HepG2 (cell line): ENCODE data around the gene ZNF747. TPM values are rescaled to one million over a fixed set of nuclear protein-coding genes. Genes with fewer than 3 reads are reported as not detected.

Experiments used
- ARHGAP35 ChIP-seq: sonication (generic); formaldehyde crosslinking; IDR thresholded peaks from 2 replicates; pipeline ENCODE4 v1.9.0; 2022; ENCODE audit warnings: mild to moderate bottlenecking, inconsistent platforms, moderate library complexity, missing genetic modification reagents, borderline replicate concordance
- BCL3 ChIP-seq: sonication (generic); formaldehyde crosslinking; IDR thresholded peaks from 2 replicates; pipeline ENCODE4 v1.5.1; 2020; ENCODE audit warnings: mild to moderate bottlenecking, missing genetic modification reagents, moderate library complexity
- FOXO4 ChIP-seq: sonication (generic); formaldehyde crosslinking; conservative IDR thresholded peaks from 2 replicates; pipeline ENCODE4 v1.8.1; 2023; ENCODE audit warnings: missing genetic modification reagents
- RXRA ChIP-seq: sonication (generic); formaldehyde crosslinking; IDR thresholded peaks from 2 replicates; pipeline ENCODE4 v1.5.1; 2020; ENCODE audit warnings: missing genetic modification reagents
- SKI ChIP-seq: fragments of 450-650 bp; IDR thresholded peaks from one replicate; pipeline ENCODE4 v1.6.1; 2018; ENCODE audit warnings: mild to moderate bottlenecking; ENCODE audit not compliant: partially characterized antibody
- UBTF ChIP-seq: sonication (generic); formaldehyde crosslinking; IDR thresholded peaks from 2 replicates; pipeline ENCODE4 v1.4.0; 2020; ENCODE audit warnings: mild to moderate bottlenecking, missing genetic modification reagents
- ZNF710 ChIP-seq: sonication (generic); formaldehyde crosslinking; IDR thresholded peaks from 2 replicates; pipeline ENCODE4 v1.5.0; 2020; ENCODE audit warnings: mild to moderate bottlenecking, missing genetic modification reagents, borderline replicate concordance
- polyA plus RNA-seq, 8 experiments: library from polyadenylated mRNA; depleted of rRNA in 3 of 8; stranded (reverse) in 7 of 8; unstranded in 1 of 8; fragments of >200 nt; fragmentation: Illumina TruSeq in 4 of 8; extraction: Trizol in 4 of 8; gene quantifications; 2 replicates each; pipeline versions ENCODE4 v1.2.1 to v1.2.3, GENCODE V29; 2011 to 2016; ENCODE audit warnings: low read depth in 4 of 8, missing spikeins in 1 of 8, mixed read lengths in 1 of 8; ENCODE audit not compliant: insufficient read depth in 1 of 8
- total RNA-seq, 5 experiments: library from RNA; depleted of rRNA; stranded (reverse); fragments of >200 nt; fragmentation: Illumina TruSeq; extraction: Trizol; gene quantifications; 2 replicates each; pipeline ENCODE4 v1.2.3, GENCODE V29; 2016; ENCODE audit warnings: low read depth in 1 of 5
- TF ChIP-seq, protein P1 (sequence below): sonication (generic); formaldehyde crosslinking; IDR thresholded peaks from 2 replicates; pipeline ENCODE4 v1.8.1; 2022; ENCODE audit warnings: low read depth, mild to moderate bottlenecking, missing genetic modification reagents
- TF ChIP-seq, protein P2 (sequence below): sonication (generic); formaldehyde crosslinking; IDR thresholded peaks from 2 replicates; pipeline ENCODE4 v1.9.0; 2022; ENCODE audit warnings: missing genetic modification reagents, mild to moderate bottlenecking, borderline replicate concordance
- TF ChIP-seq, protein P3 (sequence below): sonication (generic); formaldehyde crosslinking; IDR thresholded peaks from 2 replicates; pipeline ENCODE4 v1.4.0; 2020; ENCODE audit warnings: mild to moderate bottlenecking, missing genetic modification reagents
- TF ChIP-seq, protein P4 (sequence below): IDR thresholded peaks from 2 replicates; pipeline ENCODE4 v1.6.1; 2016; ENCODE audit warnings: missing genetic modification reagents, missing compliant biosample characterization
- TF ChIP-seq, protein P5 (sequence below): sonication (generic); formaldehyde crosslinking; IDR thresholded peaks from 2 replicates; pipeline ENCODE4 v1.4.0; 2020; ENCODE audit warnings: mild to moderate bottlenecking, missing genetic modification reagents

Gene ZNF747
- total and polyA plus RNA-seq, 2 of the 13 experiments (the other 11 are each of a cell fraction or from before 2014, with no cell fraction given), result 7.2 to 10.2 TPM

- TF ChIP-seq, protein P1, sequence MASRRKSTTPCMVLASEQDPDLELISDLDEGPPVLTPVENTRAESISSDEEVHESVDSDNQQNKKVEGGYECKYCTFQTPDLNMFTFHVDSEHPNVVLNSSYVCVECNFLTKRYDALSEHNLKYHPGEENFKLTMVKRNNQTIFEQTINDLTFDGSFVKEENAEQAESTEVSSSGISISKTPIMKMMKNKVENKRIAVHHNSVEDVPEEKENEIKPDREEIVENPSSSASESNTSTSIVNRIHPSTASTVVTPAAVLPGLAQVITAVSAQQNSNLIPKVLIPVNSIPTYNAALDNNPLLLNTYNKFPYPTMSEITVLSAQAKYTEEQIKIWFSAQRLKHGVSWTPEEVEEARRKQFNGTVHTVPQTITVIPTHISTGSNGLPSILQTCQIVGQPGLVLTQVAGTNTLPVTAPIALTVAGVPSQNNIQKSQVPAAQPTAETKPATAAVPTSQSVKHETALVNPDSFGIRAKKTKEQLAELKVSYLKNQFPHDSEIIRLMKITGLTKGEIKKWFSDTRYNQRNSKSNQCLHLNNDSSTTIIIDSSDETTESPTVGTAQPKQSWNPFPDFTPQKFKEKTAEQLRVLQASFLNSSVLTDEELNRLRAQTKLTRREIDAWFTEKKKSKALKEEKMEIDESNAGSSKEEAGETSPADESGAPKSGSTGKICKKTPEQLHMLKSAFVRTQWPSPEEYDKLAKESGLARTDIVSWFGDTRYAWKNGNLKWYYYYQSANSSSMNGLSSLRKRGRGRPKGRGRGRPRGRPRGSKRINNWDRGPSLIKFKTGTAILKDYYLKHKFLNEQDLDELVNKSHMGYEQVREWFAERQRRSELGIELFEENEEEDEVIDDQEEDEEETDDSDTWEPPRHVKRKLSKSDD, result peak; percentile 91
- TF ChIP-seq, protein P2, sequence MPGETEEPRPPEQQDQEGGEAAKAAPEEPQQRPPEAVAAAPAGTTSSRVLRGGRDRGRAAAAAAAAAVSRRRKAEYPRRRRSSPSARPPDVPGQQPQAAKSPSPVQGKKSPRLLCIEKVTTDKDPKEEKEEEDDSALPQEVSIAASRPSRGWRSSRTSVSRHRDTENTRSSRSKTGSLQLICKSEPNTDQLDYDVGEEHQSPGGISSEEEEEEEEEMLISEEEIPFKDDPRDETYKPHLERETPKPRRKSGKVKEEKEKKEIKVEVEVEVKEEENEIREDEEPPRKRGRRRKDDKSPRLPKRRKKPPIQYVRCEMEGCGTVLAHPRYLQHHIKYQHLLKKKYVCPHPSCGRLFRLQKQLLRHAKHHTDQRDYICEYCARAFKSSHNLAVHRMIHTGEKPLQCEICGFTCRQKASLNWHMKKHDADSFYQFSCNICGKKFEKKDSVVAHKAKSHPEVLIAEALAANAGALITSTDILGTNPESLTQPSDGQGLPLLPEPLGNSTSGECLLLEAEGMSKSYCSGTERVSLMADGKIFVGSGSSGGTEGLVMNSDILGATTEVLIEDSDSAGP (CRISPR knock-in tag), result peak; percentile 64
- TF ChIP-seq RXRA (CRISPR knock-in tag), result 0 out of 2 replicates have a peak, but pooled peaks have one; percentile 19
- TF ChIP-seq FOXO4 (CRISPR knock-in tag), result no peak
- TF ChIP-seq SKI, result no peak
- 0 out of 2 replicates have a peak, but pooled peaks have one; percentile 62 for TF ChIP-seq BCL3
- TF ChIP-seq, protein P3, sequence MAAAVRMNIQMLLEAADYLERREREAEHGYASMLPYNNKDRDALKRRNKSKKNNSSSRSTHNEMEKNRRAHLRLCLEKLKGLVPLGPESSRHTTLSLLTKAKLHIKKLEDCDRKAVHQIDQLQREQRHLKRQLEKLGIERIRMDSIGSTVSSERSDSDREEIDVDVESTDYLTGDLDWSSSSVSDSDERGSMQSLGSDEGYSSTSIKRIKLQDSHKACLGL (CRISPR knock-in tag), result peak; percentile 71; the same call in 1 of the 2 replicates
- TF ChIP-seq ZNF710 (CRISPR knock-in tag), result peak; percentile 77; the same call in 1 of the 2 replicates
- 0 out of 2 replicates have a peak, but pooled peaks have one; percentile 40 for TF ChIP-seq ARHGAP35
- TF ChIP-seq, protein P4, sequence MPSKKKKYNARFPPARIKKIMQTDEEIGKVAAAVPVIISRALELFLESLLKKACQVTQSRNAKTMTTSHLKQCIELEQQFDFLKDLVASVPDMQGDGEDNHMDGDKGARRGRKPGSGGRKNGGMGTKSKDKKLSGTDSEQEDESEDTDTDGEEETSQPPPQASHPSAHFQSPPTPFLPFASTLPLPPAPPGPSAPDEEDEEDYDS (CRISPR knock-in tag), result peak; percentile 78
- TF ChIP-seq UBTF (CRISPR knock-in tag), result no peak
- TF ChIP-seq, protein P5, sequence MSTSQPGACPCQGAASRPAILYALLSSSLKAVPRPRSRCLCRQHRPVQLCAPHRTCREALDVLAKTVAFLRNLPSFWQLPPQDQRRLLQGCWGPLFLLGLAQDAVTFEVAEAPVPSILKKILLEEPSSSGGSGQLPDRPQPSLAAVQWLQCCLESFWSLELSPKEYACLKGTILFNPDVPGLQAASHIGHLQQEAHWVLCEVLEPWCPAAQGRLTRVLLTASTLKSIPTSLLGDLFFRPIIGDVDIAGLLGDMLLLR, result peak; percentile 73; the same call in 1 of the 2 replicates
Observed at GRCh38 chr16:30521873-30522641, 12.6 kb downstream of the ZNF747 start (continued).
